H9 (cell line): ENCODE results near the gene TMEM79. TPM values are rescaled to one million over a fixed set of nuclear protein-coding genes. Genes with fewer than 3 reads are reported as not detected.
A peak's percentile ranks its signal among the peaks of the same experiment; 100 is the strongest.

Experiments
- DNase-seq: peaks from one replicate; pipeline ENCODE4 v3.0.0-alpha.2; 2017
- H2AFZ ChIP-seq: one replicate; pipeline ENCODE4 v1.6.1; 2013; ENCODE audit warnings: mild to moderate bottlenecking, low read length, control low read depth, moderate library complexity
- H2AK5ac ChIP-seq: 2 replicates; pipeline ENCODE4 v1.6.1; 2013; ENCODE audit warnings: low read length, control low read depth, mixed read lengths; ENCODE audit not compliant: insufficient read length
- H2BK120ac ChIP-seq: one replicate; pipeline ENCODE4 v1.6.1; 2013; ENCODE audit warnings: low read depth, mild to moderate bottlenecking, low read length, control low read depth, inconsistent platforms; ENCODE audit not compliant: poor library complexity, severe bottlenecking
- H2BK12ac ChIP-seq: 2 replicates; pipeline ENCODE4 v1.6.1; 2013; ENCODE audit warnings: low read length, control low read depth, mixed read lengths, low read depth; ENCODE audit not compliant: insufficient read length
- H2BK15ac ChIP-seq: 2 replicates; pipeline ENCODE4 v1.6.1; 2013; ENCODE audit warnings: low read depth, low read length, control low read depth
- H2BK20ac ChIP-seq: one replicate; pipeline ENCODE4 v1.6.1; 2013; ENCODE audit warnings: low read depth, mild to moderate bottlenecking, low read length, control low read depth, inconsistent platforms; ENCODE audit not compliant: poor library complexity, severe bottlenecking
- H2BK5ac ChIP-seq: 2 replicates; pipeline ENCODE4 v1.6.1; 2013; ENCODE audit warnings: low read length, control low read depth, mixed read lengths; ENCODE audit not compliant: insufficient read length
- H3K14ac ChIP-seq: 2 replicates; pipeline ENCODE4 v1.6.1; 2013; ENCODE audit warnings: low read length, control low read depth; ENCODE audit not compliant: insufficient read depth
- H3K18ac ChIP-seq: 2 replicates; pipeline ENCODE4 v1.6.1; 2013; ENCODE audit warnings: low read depth, mild to moderate bottlenecking, mixed read lengths, low read length, control low read depth; ENCODE audit not compliant: insufficient read length
- H3K23ac ChIP-seq: 2 replicates; pipeline ENCODE4 v1.6.1; 2013; ENCODE audit warnings: low read length, control low read depth, mixed read lengths, low read depth; ENCODE audit not compliant: insufficient read length
- H3K23me2 ChIP-seq: 2 replicates; pipeline ENCODE4 v1.6.1; 2013; ENCODE audit warnings: low read depth, mild to moderate bottlenecking, mixed read lengths, low read length, control low read depth; ENCODE audit not compliant: insufficient read length, poor library complexity, severe bottlenecking
- H3K27ac ChIP-seq: 2 replicates; pipeline ENCODE4 v1.5.1; 2013; ENCODE audit warnings: low read length, control low read depth, mixed read lengths, low read depth; ENCODE audit not compliant: insufficient read length
- H3K27me3 ChIP-seq: 2 replicates; pipeline ENCODE4 v1.6.1; 2013; ENCODE audit warnings: low read length, control low read depth, inconsistent platforms; ENCODE audit not compliant: insufficient read depth
- H3K4ac ChIP-seq: 2 replicates; pipeline ENCODE4 v1.6.1; 2013; ENCODE audit warnings: low read depth, mild to moderate bottlenecking, control low read depth, inconsistent platforms, low read length, moderate library complexity
- H3K4me1 ChIP-seq: 2 replicates; pipeline ENCODE4 v1.6.1; 2013; ENCODE audit warnings: low read length, control low read depth, inconsistent platforms; ENCODE audit not compliant: insufficient read depth
- H3K4me2 ChIP-seq: 2 replicates; pipeline ENCODE4 v1.6.1; 2013; ENCODE audit warnings: low read length, control low read depth, mixed read lengths; ENCODE audit not compliant: insufficient read length, insufficient read depth
- H3K56ac ChIP-seq: 2 replicates; pipeline ENCODE4 v1.6.1; 2013; ENCODE audit warnings: low read depth, mild to moderate bottlenecking, mixed read lengths, low read length, control low read depth; ENCODE audit not compliant: insufficient read length
- H3K79me1 ChIP-seq: 2 replicates; pipeline ENCODE4 v1.6.1; 2013; ENCODE audit warnings: low read depth, mild to moderate bottlenecking, moderate library complexity, low read length, control low read depth, inconsistent platforms; ENCODE audit not compliant: insufficient read depth, poor library complexity, severe bottlenecking
- H3K79me2 ChIP-seq: 2 replicates; pipeline ENCODE4 v1.6.1; 2013; ENCODE audit warnings: low read length, control low read depth, inconsistent platforms; ENCODE audit not compliant: insufficient read depth
- H3K9ac ChIP-seq: 2 replicates; pipeline ENCODE4 v1.6.1; 2013; ENCODE audit warnings: low read length, control low read depth, mixed read lengths; ENCODE audit not compliant: insufficient read length; ENCODE audit errors: extremely low read depth
- H3K9me3 ChIP-seq: one replicate; pipeline ENCODE4 v1.6.1; 2013; ENCODE audit warnings: low read depth, low read length, inconsistent platforms; ENCODE audit not compliant: control insufficient read depth
- H3T11ph ChIP-seq: one replicate; pipeline ENCODE4 v1.6.1; 2013; ENCODE audit warnings: mild to moderate bottlenecking, low read length, control low read depth, inconsistent platforms
- H4K20me1 ChIP-seq: one replicate; pipeline ENCODE4 v1.6.1; 2013; ENCODE audit not compliant: control insufficient read depth, insufficient read length, insufficient read depth
- H4K5ac ChIP-seq: 2 replicates; pipeline ENCODE4 v1.6.1; 2013; ENCODE audit warnings: low read depth, mild to moderate bottlenecking, mixed read lengths, low read length, control low read depth; ENCODE audit not compliant: insufficient read length
- H4K8ac ChIP-seq: replicated peaks from 2 replicates; pipeline ENCODE4 v1.6.1; 2013; ENCODE audit warnings: low read length, control low read depth, mixed read lengths, low read depth; ENCODE audit not compliant: insufficient read length
- H4K91ac ChIP-seq: 2 replicates; pipeline ENCODE4 v1.6.1; 2013; ENCODE audit warnings: low read depth, mild to moderate bottlenecking, moderate library complexity, mixed read lengths, low read length, control low read depth; ENCODE audit not compliant: insufficient read length
- H3K27ac Mint-ChIP-seq, 3 experiments: 2 replicates in 2 of 3; 3 replicates in 1 of 3; pipeline ENCODE4 v1.8.0; 2020 to 2021; ENCODE audit warnings: mixed read lengths in 3 of 3, mild to moderate bottlenecking in 1 of 3, moderate library complexity in 1 of 3
- H3K27me3 Mint-ChIP-seq: 2 replicates; pipeline ENCODE4 v1.8.0; 2021; ENCODE audit warnings: low read depth, mild to moderate bottlenecking, moderate library complexity, mixed read lengths
- H3K36me3 Mint-ChIP-seq, 3 experiments: 2 replicates in 2 of 3; 3 replicates in 1 of 3; pipeline ENCODE4 v1.8.0; 2020 to 2021; ENCODE audit warnings: low read depth in 3 of 3, mixed read lengths in 3 of 3; ENCODE audit not compliant: insufficient read depth in 1 of 3
- H3K4me1 Mint-ChIP-seq, 2 experiments: 2 replicates each; pipeline ENCODE4 v1.8.0; 2020; ENCODE audit warnings: mixed read lengths in 2 of 2
- H3K4me3 Mint-ChIP-seq, 2 experiments: 2 replicates in 1 of 2; 3 replicates in 1 of 2; pipeline ENCODE4 v1.8.0; 2020 to 2021; ENCODE audit warnings: mild to moderate bottlenecking in 2 of 2, mixed read lengths in 2 of 2, moderate library complexity in 1 of 2
- H3K9me3 Mint-ChIP-seq, 2 experiments: 2 replicates in 1 of 2; 3 replicates in 1 of 2; pipeline ENCODE4 v1.8.0; 2020; ENCODE audit warnings: mild to moderate bottlenecking in 2 of 2, mixed read lengths in 2 of 2, moderate library complexity in 1 of 2
- WGBS: extraction: QIAGEN DNeasy Blood & Tissue Kit; methylation state at CpG from one replicate; pipeline ENCODE4 v1.1.7; 2013; ENCODE audit warnings: missing lambda C conversion rate, low lambda C conversion rate, mixed read lengths; ENCODE audit not compliant: insufficient read length; ENCODE audit errors: extremely low coverage; 5-methylcytosine and 5-hydroxymethylcytosine counted together
- total RNA-seq: library from RNA; stranded (reverse); gene quantifications from 2 replicates; pipeline ENCODE4 v1.2.1, GENCODE V29; 2021
- TF ChIP-seq, protein P1 (sequence below): fragments of 200-600 bp; sonication (generic); conservative IDR thresholded peaks from 3 replicates; pipeline ENCODE4 v1.8.0; 2021; ENCODE audit warnings: antibody characterized with exemption, mild to moderate bottlenecking

The TMEM79 gene
- total RNA-seq, 1 experiment from 2014 or later = 2.6 TPM

DNA sequence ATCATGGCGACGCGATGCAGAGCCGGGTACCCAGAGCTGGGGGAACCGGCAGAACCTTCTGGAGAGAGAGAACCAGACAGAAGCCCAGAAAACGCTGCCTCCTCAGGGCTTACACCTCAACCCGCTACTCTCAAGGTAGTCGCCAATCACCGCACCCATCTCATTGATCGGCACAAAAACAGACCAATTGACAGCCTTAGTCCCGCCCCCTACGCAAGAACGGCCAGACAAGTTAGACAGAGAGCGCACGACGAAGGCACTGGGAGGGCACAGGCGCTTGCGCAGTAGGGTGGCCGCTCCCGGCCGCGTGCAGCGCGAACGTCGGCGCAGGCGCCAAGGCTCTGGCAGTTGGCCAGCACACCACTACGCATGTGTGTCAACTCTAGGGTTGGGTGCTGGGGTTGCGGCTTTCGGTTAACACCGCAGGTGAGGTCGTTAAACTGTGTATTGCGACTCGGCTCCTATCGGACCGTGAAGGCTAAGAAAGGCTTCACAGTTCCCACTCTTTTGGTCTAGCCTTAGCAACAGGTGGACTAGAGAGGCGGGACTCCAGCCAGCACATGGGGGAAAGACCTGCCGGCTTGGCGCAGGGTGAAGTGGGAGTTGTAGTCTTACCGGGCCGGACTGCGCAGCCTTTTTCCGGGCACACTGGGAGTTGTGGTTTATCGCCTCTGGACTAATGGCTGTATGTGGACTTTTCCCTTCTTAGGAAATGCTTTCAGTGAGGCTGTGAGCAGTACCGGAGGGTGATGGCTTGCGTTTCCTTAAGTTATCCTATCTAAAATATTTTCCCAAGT is 54.3 kb downstream of the TMEM79 start, which contains the start of the genes CCT3 and TSACC:
CCT3 (minus strand) TSS at position 113 of the 797 bp plus-strand sequence; CDS start at position 5, 108 bp downstream.
TSACC (plus strand) TSS at position 347 of the 797 bp plus-strand sequence. CDS start 1,232 bp downstream, outside the sequence.
- Histone ChIP-seq H4K8ac (no peak within 1 kb of the TSS), H3K4ac (no peak within 1 kb of the TSS), H3K14ac (peak within 1 kb of the TSS; percentile 79; the same call in 1 of the 2 replicates), H2AK5ac (no peak within 1 kb of the TSS), H2BK120ac (no peak within 1 kb of the TSS), H4K20me1 (no peaks in the 10 kb centered on the region), H3K23ac (no peak within 1 kb of the TSS), H2BK20ac (no peak within 1 kb of the TSS), H3K27ac (no peak within 1 kb of the TSS), H3K79me1 (no peaks in the 10 kb centered on the region), H3K4me1 (0 out of 2 replicates have a peak, but pooled peaks cover 2% of the 10 kb centered on the region), H2BK5ac (no peak within 1 kb of the TSS), H3K4me2 (peak within 1 kb of the TSS; percentile 86), H3K9me3 (no peaks in the 10 kb centered on the region), H2BK12ac (no peak within 1 kb of the TSS), H3K56ac (no peak within 1 kb of the TSS), H3K27me3 (no peaks in the 10 kb centered on the region), H3K18ac (peak within 1 kb of the TSS; percentile 90), H3T11ph (no peak within 1 kb of the TSS), H4K91ac (no peak within 1 kb of the TSS), H4K5ac (no peak within 1 kb of the TSS), H3K79me2 (peaks cover 24% of the 10 kb centered on the region), H3K23me2 (peaks cover 7% of the 10 kb centered on the region), H2BK15ac (no peak within 1 kb of the TSS), H2AFZ (no peak within 1 kb of the TSS), H3K9ac (peak within 1 kb of the TSS; percentile 72)
- Mint-ChIP-seq H3K4me3 (peak within 1 kb of the TSS; percentile 97 to 98), H3K4me1 (peaks cover 14 to 23% of the 10 kb centered on the region in 2 experiments), H3K27me3 (no peaks in the 10 kb centered on the region; the same call in 1 of the 2 replicates), H3K36me3 (peaks cover 30 to 44% (median 39%) of the 10 kb centered on the region in 3 experiments), H3K9me3 (no peaks in the 10 kb centered on the region; a peak in 2 of 5 replicates), H3K27ac (peak within 1 kb of the TSS; percentile 94 to 99 (median 96))
- whole genome bisulfite sequencing = no CpG with 5 or more reads among the region's 47 CpGs
- peak; percentile 100 for DNase-seq
- TF ChIP-seq, protein P1, sequence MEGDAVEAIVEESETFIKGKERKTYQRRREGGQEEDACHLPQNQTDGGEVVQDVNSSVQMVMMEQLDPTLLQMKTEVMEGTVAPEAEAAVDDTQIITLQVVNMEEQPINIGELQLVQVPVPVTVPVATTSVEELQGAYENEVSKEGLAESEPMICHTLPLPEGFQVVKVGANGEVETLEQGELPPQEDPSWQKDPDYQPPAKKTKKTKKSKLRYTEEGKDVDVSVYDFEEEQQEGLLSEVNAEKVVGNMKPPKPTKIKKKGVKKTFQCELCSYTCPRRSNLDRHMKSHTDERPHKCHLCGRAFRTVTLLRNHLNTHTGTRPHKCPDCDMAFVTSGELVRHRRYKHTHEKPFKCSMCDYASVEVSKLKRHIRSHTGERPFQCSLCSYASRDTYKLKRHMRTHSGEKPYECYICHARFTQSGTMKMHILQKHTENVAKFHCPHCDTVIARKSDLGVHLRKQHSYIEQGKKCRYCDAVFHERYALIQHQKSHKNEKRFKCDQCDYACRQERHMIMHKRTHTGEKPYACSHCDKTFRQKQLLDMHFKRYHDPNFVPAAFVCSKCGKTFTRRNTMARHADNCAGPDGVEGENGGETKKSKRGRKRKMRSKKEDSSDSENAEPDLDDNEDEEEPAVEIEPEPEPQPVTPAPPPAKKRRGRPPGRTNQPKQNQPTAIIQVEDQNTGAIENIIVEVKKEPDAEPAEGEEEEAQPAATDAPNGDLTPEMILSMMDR = no peak

Other genes starting within 250 kb of the TMEM79 start
- 45.6 and 49.4 TPM in 2 replicates for gene UBQLN4, start 230.5 kb upstream of the TMEM79 start, total RNA-seq
- 50.6 and 55.0 TPM in 2 replicates for gene LAMTOR2, start 229.5 kb upstream of the TMEM79 start, total RNA-seq
- gene RAB25, start 223.2 kb upstream of the TMEM79 start, total RNA-seq = 42.8 and 43.1 TPM in 2 replicates
- 64.6 and 68.0 TPM in 2 replicates for gene MEX3A, start 201.9 kb upstream of the TMEM79 start, total RNA-seq
- 51.0 and 52.7 TPM in 2 replicates for gene LMNA, start 169.6 kb upstream of the TMEM79 start, total RNA-seq
- 11.1 and 11.8 TPM in 2 replicates for gene SEMA4A, start 130.7 kb upstream of the TMEM79 start, total RNA-seq
- 40.2 and 47.4 TPM in 2 replicates for gene SLC25A44, start 90.2 kb upstream of the TMEM79 start, total RNA-seq
- gene PMF1, start 71.3 kb upstream of the TMEM79 start, total RNA-seq = 136 and 143 TPM in 2 replicates
- 2.4 and 3.0 TPM in 2 replicates for gene BGLAP, start 42.1 kb upstream of the TMEM79 start, total RNA-seq
- 14.6 and 15.8 TPM in 2 replicates for gene PAQR6, start 36.3 kb upstream of the TMEM79 start, total RNA-seq
- 100 and 103 TPM in 2 replicates for gene SMG5, start 1.5 kb upstream of the TMEM79 start, total RNA-seq
- gene GLMP, start 11.4 kb downstream of the TMEM79 start, total RNA-seq = 49.2 and 49.4 TPM in 2 replicates
- not detected in 2 replicates for gene VHLL, start 15.0 kb downstream of the TMEM79 start, total RNA-seq
- gene CCT3, start 54.0 kb downstream of the TMEM79 start, total RNA-seq = 515 and 524 TPM in 2 replicates
- gene TSACC, start 54.2 kb downstream of the TMEM79 start, total RNA-seq = 2.3 and 2.4 TPM in 2 replicates
- 1.4 and 1.5 TPM in 2 replicates for gene RHBG, start 84.9 kb downstream of the TMEM79 start, total RNA-seq
- gene MEF2D, start 216.4 kb downstream of the TMEM79 start, total RNA-seq = 18.7 and 20.8 TPM in 2 replicates